DND-41 (cell line): ENCODE measurements around the gene TMEM145.

Source experiments
- CTCF ChIP-seq: IDR thresholded peaks from 2 replicates; pipeline ENCODE4 v1.5.1; 2012; ENCODE audit warnings: borderline replicate concordance, low read length, moderate library complexity, mild to moderate bottlenecking; ENCODE audit not compliant: poor library complexity, severe bottlenecking; ENCODE audit errors: extremely low read depth
- EZH2 ChIP-seq: IDR thresholded peaks from 3 replicates; pipeline ENCODE4 v1.6.1; 2012; ENCODE audit warnings: borderline replicate concordance, low read depth, mild to moderate bottlenecking, moderate library complexity, low read length, inconsistent platforms; ENCODE audit not compliant: severe bottlenecking

DNA sequence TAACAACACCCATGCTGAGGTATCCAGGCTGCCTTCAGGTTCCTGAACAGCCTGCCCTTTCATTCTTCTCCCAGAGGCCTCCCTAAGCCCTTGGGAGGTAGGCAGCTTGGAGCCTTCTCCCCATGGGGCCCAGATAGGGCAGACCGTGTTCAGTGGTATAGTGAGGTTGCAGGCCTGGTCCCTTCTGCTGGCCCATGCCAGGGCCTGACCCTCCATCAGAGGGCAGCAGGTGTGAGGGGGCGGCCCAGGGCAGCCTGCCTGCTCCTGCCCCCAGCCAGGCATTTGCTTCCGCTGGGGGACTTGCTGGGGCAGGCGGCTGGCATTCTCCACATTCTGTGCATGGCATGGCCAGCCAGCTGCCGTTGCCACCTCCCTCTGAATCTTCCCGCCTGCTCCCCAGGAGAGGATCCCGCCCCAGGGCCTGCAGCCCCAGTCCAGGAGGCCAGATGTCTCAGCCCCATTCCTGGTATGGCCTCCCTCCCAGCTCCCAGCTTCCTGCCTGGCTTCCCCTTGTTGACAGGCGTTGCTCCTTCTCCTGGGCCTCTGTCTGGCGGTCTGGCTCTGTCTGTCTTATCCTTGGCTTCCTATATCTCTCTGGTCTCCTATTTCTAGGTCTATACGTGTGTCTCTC, 35.2 kb upstream of the TMEM145 start:
- TF ChIP-seq CTCF (no peak), EZH2 (no peak)
